B cell (primary cell): Measurements from ENCODE around the gene TSPAN19. TPM values are rescaled to one million over a fixed set of nuclear protein-coding genes. Genes with fewer than 3 reads are reported as not detected.

Experiments used
- ATAC-seq: fragments of 200-7000 bp; cut with Tn5 transposase; one replicate; pipeline ENCODE4 v1.10.0; 2021; ENCODE audit warnings: low read depth, mild to moderate bottlenecking, moderate number of reproducible peaks, moderate library complexity
- CTCF ChIA-PET: fragments of 350-600 bp; sonication (Branson Sonifier 250); formaldehyde crosslinking; loops from one replicate; lab custom pipeline; 2021; ENCODE audit warnings: antibody characterized with exemption, inconsistent platforms; lab: Charles Lee
- POLR2A ChIA-PET: fragments of 350-600 bp; sonication (Branson Sonifier 250); formaldehyde crosslinking; loops from one replicate; lab custom pipeline; 2021; ENCODE audit warnings: antibody characterized with exemption; lab: Charles Lee
- DNase-seq: peaks from one replicate; pipeline ENCODE4 v3.0.0; 2013
- H2AFZ ChIP-seq: 2 replicates; pipeline ENCODE4 v1.6.1; 2012; ENCODE audit warnings: mild to moderate bottlenecking, low read depth, low read length; ENCODE audit not compliant: insufficient read depth, poor library complexity, severe bottlenecking
- H3K27ac ChIP-seq, 2 donors: 1 replicate in 1 of 2; 2 replicates in 1 of 2; pipeline ENCODE4 v1.5.1; 2012 to 2013; ENCODE audit warnings: low read length in 2 of 2, mild to moderate bottlenecking in 2 of 2, moderate library complexity in 1 of 2
- H3K27me3 ChIP-seq, 4 experiments: fragments of 200-600 bp in 1 of 4; sonication (generic) in 1 of 4; replicated peaks in 1 of 4; 1 replicate in 2 of 4; 2 replicates in 2 of 4; pipeline versions ENCODE4 v1.6.1 to v1.7.0; 2013 to 2016; ENCODE audit warnings: low read length in 3 of 4, mild to moderate bottlenecking in 2 of 4, mixed read lengths in 1 of 4, moderate library complexity in 1 of 4; ENCODE audit not compliant: insufficient read depth in 4 of 4, control insufficient read depth in 3 of 4; ENCODE audit errors: control extremely low read depth in 1 of 4
- H3K36me3 ChIP-seq, 2 experiments: replicated peaks in 1 of 2; 1 replicate in 1 of 2; 2 replicates in 1 of 2; pipeline versions ENCODE4 v1.6.1 to v1.7.1; 2013; ENCODE audit warnings: low read length in 1 of 2; ENCODE audit not compliant: insufficient read depth in 2 of 2, control insufficient read depth in 1 of 2; ENCODE audit errors: control extremely low read depth in 1 of 2, extremely low read depth in 1 of 2
- H3K4me1 ChIP-seq, 2 donors: fragments of 200-600 bp in 1 of 2; sonication (generic) in 1 of 2; 1 replicate in 1 of 2; 2 replicates in 1 of 2; pipeline versions ENCODE4 v1.5.1 to v1.6.1; 2013 to 2017; ENCODE audit warnings: low read length in 2 of 2; ENCODE audit not compliant: control insufficient read depth in 2 of 2, insufficient read depth in 2 of 2
- H3K4me2 ChIP-seq: replicated peaks from 2 replicates; pipeline ENCODE3; 2012; ENCODE audit warnings: mild to moderate bottlenecking, low read depth, low read length; ENCODE audit not compliant: poor library complexity, severe bottlenecking
- H3K4me3 ChIP-seq, 5 experiments: fragments of 200-600 bp in 1 of 5; sonication (generic) in 1 of 5; 1 replicate in 3 of 5; 2 replicates in 2 of 5; pipeline versions ENCODE4 v1.5.1 to v1.7.0; 2011 to 2016; ENCODE audit warnings: low read length in 4 of 5, mild to moderate bottlenecking in 4 of 5, low read depth in 2 of 5, control low read depth in 1 of 5, moderate library complexity in 1 of 5; ENCODE audit not compliant: insufficient read depth in 1 of 5; ENCODE audit errors: control extremely low read depth in 1 of 5, extremely low read depth in 1 of 5
- H3K79me2 ChIP-seq: fragments of 200-600 bp; sonication (generic); one replicate; pipeline ENCODE4 v1.6.0; 2016; ENCODE audit warnings: low read length; ENCODE audit not compliant: control insufficient read depth, insufficient read depth
- H3K9ac ChIP-seq: fragments of 200-600 bp; sonication (generic); 2 replicates; pipeline ENCODE4 v1.6.1; 2017; ENCODE audit warnings: mild to moderate bottlenecking, low read length, moderate library complexity
- H3K9me3 ChIP-seq, 3 donors: one replicate each; pipeline versions ENCODE4 v1.6.1 to v1.7.1; 2013; ENCODE audit warnings: low read length in 2 of 3; ENCODE audit not compliant: control insufficient read depth in 2 of 3, insufficient read depth in 1 of 3; ENCODE audit errors: control extremely low read depth in 1 of 3
- H4K20me1 ChIP-seq: 2 replicates; pipeline ENCODE4 v1.6.0; 2012; ENCODE audit warnings: mild to moderate bottlenecking, low read length; ENCODE audit not compliant: insufficient read depth, control insufficient read depth, poor library complexity, severe bottlenecking
- H3K27ac Mint-ChIP-seq: one replicate; pipeline ENCODE4 v1.8.0; 2021; ENCODE audit warnings: mixed read lengths
- H3K27me3 Mint-ChIP-seq: one replicate; pipeline ENCODE4 v1.8.0; 2021; ENCODE audit warnings: mixed read lengths
- H3K4me1 Mint-ChIP-seq: one replicate; pipeline ENCODE4 v1.8.0; 2021; ENCODE audit warnings: mixed read lengths
- H3K4me3 Mint-ChIP-seq: one replicate; pipeline ENCODE4 v1.8.0; 2021; ENCODE audit warnings: mixed read lengths
- H3K9me3 Mint-ChIP-seq: one replicate; pipeline ENCODE4 v1.8.0; 2022; ENCODE audit warnings: mixed read lengths; ENCODE audit not compliant: insufficient read depth
- EZH2 ChIP-seq: IDR thresholded peaks from 2 replicates; pipeline ENCODE4 v1.6.1; 2012; ENCODE audit warnings: borderline replicate concordance, low read depth, mild to moderate bottlenecking, moderate library complexity, low read length; ENCODE audit not compliant: insufficient read depth, poor library complexity, severe bottlenecking
- WGBS: methylation state at CpG from one replicate; pipeline ENCODE4 v1.1.5; 2013; ENCODE audit warnings: missing lambda C conversion rate; ENCODE audit not compliant: insufficient coverage; 5-methylcytosine and 5-hydroxymethylcytosine counted together
- intact Hi-C: fragments of 100-400 bp; cut with micrococcal nuclease; formaldehyde crosslinking; loops from one replicate; pipeline ENCODE4 v1.10.0; 2022
- polyA plus RNA-seq: library from polyadenylated mRNA; depleted of rRNA; stranded (reverse); fragments of >200 nt; gene quantifications from 2 replicates; pipeline ENCODE4 v1.2.3, GENCODE V29; 2012
- total RNA-seq, 2 donors: library from RNA; stranded (reverse); fragments of 120-200 nt in 1 of 2; gene quantifications; 1 replicate in 1 of 2; 2 replicates in 1 of 2; pipeline versions ENCODE4 v1.2.3 to v1.2.4, GENCODE V29; 2013 to 2022
- TF ChIP-seq, protein P1 (sequence below): fragments of 200-600 bp; IDR thresholded peaks from one replicate; pipeline ENCODE4 v1.8.0; 2022; ENCODE audit warnings: antibody characterized with exemption, mild to moderate bottlenecking

Gene TSPAN19
- total and polyA plus RNA-seq, 2 donors (not counting 1 experiment from before 2014, with no cell fraction given) = not detected

DNA sequence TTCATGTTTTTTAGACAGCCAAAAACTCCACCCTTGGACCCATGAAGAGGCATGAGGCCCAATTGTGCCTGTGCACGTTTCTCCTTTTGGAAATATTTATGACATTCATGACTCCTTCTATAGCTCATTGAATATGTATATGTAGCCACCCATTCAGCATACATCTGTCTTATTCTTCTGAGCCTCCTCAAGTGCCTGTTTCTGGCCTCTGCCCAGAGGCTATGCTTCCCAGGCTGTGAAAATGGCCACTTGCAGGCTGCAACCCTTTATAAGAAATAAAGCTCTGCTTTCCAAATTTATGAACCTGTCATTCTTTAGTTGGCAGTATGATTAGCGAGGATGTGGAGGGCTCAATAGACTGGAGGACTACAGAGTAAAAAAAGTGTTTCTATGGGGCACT is 35.3 kb downstream of the TSPAN19 start:
- Histone ChIP-seq H3K9me3 (no peaks in the 10 kb centered on the region), H3K4me1 (no peaks in the 10 kb centered on the region), H3K4me3 (no peak overlapping the region), H3K79me2 (no peaks in the 10 kb centered on the region), H3K9ac (no peak overlapping the region), H3K4me2 (no peak overlapping the region), H3K36me3 (no peaks in the 10 kb centered on the region), H3K27me3 (no peaks in the 10 kb centered on the region), H3K27ac (no peak overlapping the region), H2AFZ (no peak overlapping the region), H4K20me1 (no peaks in the 10 kb centered on the region)
- intact Hi-C loops = no loop called here
- no peaks in the 10 kb centered on the region for H3K9me3 Mint-ChIP-seq
- POLR2A ChIA-PET = no interaction called here
- no CpG with 5 or more reads among the region's 2 CpGs for WGBS
- no peak for TF ChIP-seq EZH2
- TF ChIP-seq, protein P1, sequence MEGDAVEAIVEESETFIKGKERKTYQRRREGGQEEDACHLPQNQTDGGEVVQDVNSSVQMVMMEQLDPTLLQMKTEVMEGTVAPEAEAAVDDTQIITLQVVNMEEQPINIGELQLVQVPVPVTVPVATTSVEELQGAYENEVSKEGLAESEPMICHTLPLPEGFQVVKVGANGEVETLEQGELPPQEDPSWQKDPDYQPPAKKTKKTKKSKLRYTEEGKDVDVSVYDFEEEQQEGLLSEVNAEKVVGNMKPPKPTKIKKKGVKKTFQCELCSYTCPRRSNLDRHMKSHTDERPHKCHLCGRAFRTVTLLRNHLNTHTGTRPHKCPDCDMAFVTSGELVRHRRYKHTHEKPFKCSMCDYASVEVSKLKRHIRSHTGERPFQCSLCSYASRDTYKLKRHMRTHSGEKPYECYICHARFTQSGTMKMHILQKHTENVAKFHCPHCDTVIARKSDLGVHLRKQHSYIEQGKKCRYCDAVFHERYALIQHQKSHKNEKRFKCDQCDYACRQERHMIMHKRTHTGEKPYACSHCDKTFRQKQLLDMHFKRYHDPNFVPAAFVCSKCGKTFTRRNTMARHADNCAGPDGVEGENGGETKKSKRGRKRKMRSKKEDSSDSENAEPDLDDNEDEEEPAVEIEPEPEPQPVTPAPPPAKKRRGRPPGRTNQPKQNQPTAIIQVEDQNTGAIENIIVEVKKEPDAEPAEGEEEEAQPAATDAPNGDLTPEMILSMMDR = no peak
- ATAC-seq (no peak), DNase-seq (no peak)
- no peak overlapping the region for H3K27ac Mint-ChIP-seq
- CTCF ChIA-PET = no interaction called here
- H3K4me3 Mint-ChIP-seq = no peak overlapping the region
- H3K4me1 Mint-ChIP-seq = no peaks in the 10 kb centered on the region
- no peaks in the 10 kb centered on the region for H3K27me3 Mint-ChIP-seq

DNA sequence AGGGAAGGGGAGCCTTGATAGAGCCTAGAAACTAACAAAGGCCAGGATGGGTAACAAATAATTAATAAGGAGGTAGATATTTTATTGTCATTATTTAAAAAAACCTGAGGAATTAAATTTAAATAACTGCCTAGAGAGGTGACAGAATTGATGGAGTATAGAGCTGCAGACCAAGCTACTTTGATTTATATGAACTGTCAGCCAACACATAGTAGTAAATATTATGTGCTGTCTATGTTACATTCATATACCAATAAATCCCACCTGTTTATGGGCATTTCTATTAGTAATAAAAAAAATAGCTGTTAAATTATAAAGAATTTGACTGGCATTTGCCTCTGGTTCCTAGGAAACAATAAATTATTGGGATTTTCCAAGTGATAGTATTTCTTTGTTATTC is 37.7 kb downstream of the TSPAN19 start:
- Histone ChIP-seq H3K27me3 (no peaks in the 10 kb centered on the region), H4K20me1 (no peaks in the 10 kb centered on the region), H3K4me3 (no peak overlapping the region), H3K36me3 (no peaks in the 10 kb centered on the region), H3K79me2 (no peaks in the 10 kb centered on the region), H3K9ac (no peak overlapping the region), H2AFZ (no peak overlapping the region), H3K27ac (no peak overlapping the region), H3K9me3 (no peaks in the 10 kb centered on the region), H3K4me2 (no peak overlapping the region), H3K4me1 (no peaks in the 10 kb centered on the region)
- H3K27me3 Mint-ChIP-seq = no peaks in the 10 kb centered on the region
- ATAC-seq (no peak), DNase-seq (no peak)
- CTCF ChIA-PET = interaction anchor here (0.6 kb wide), 1 partner anchor 368 kb away, joined by 3 read pairs; no protein-coding TSS in a partner anchor
- TF ChIP-seq EZH2 = no peak
- TF ChIP-seq, protein P1 = no peak
- no peak overlapping the region for H3K27ac Mint-ChIP-seq
- intact Hi-C loops = no loop called here
- no peaks in the 10 kb centered on the region for H3K4me1 Mint-ChIP-seq
- POLR2A ChIA-PET = no interaction called here
- no peaks in the 10 kb centered on the region for H3K9me3 Mint-ChIP-seq
- no peak overlapping the region for H3K4me3 Mint-ChIP-seq
